K562 (cell line): ENCODE data around the gene ACE. TPM values are rescaled to one million over a fixed set of nuclear protein-coding genes. Genes with fewer than 3 reads are reported as not detected.

Source experiments
- ATAC-seq: fragments of 200-7000 bp; cut with Tn5 transposase; 3 replicates; pipeline ENCODE4 v1.9.1; 2020; ENCODE audit warnings: moderate library complexity
- BruUV-seq: library from RNA; stranded (reverse); fragments of 400-500 nt; replicated peaks from 2 replicates; lab custom pipeline; 2021; lab: Mats Ljungman, UMichigan
- CTCF ChIA-PET: fragments of 300-600 bp; formaldehyde crosslinking; extraction: SDS; loops from one replicate; lab custom pipeline; 2021; ENCODE audit warnings: low intra/inter-chr PET ratio; lab: Yijun Ruan, JAX
- POLR2A ChIA-PET: fragments of 300-600, 350-650 bp; sonication (Branson Sonifier 250); formaldehyde crosslinking; extraction: SDS; loops from one replicate; lab custom pipeline; 2021; ENCODE audit warnings: antibody characterized with exemption, inconsistent platforms; lab: Yijun Ruan, JAX
- DNase-seq, 4 experiments: peaks; one replicate each; pipeline versions ENCODE4 v3.0.0 to v3.0.0-alpha.2; 2011 to 2018; ENCODE audit warnings: low spot score in 3 of 4, mixed read lengths in 3 of 4; ENCODE audit errors: extremely low read depth in 1 of 4
- FAIRE-seq: peaks from 2 replicates; lab custom pipeline; 2011; peaks lifted over from hg19 to GRCh38; lab: Jason Lieb, UNC
- H2AFZ ChIP-seq: 2 replicates; pipeline ENCODE4 v1.6.0; 2011; ENCODE audit warnings: low read depth, low read length, control low read depth, inconsistent platforms
- H3K27ac ChIP-seq: fragments of 200-600 bp; 3 replicates; pipeline ENCODE4 v1.8.0; 2011; ENCODE audit warnings: low read depth, mild to moderate bottlenecking, control low read depth, inconsistent platforms, low read length, moderate library complexity, mixed read lengths; ENCODE audit errors: extremely low read depth
- H3K27me3 ChIP-seq, 2 experiments: fragments of 300-600 bp in 1 of 2; 2 replicates in 1 of 2; 3 replicates in 1 of 2; pipeline versions ENCODE4 v1.6.0 to v1.8.0; 2011; ENCODE audit warnings: inconsistent platforms in 2 of 2, low read length in 2 of 2, mild to moderate bottlenecking in 1 of 2, mixed read lengths in 1 of 2, moderate library complexity in 1 of 2; ENCODE audit not compliant: control insufficient read depth in 2 of 2, insufficient read depth in 2 of 2
- H3K36me3 ChIP-seq: fragments of 300-600 bp; 3 replicates; pipeline ENCODE4 v1.8.0; 2011; ENCODE audit warnings: mild to moderate bottlenecking, low read length, inconsistent platforms; ENCODE audit not compliant: control insufficient read depth, insufficient read depth
- H3K4me1 ChIP-seq, 2 experiments: fragments of 200-600 bp in 1 of 2; replicated peaks in 1 of 2; 2 replicates in 1 of 2; 3 replicates in 1 of 2; pipeline versions ENCODE4 v1.5.1 to v1.8.0; 2011; ENCODE audit warnings: inconsistent platforms in 2 of 2, low read length in 2 of 2, mild to moderate bottlenecking in 1 of 2, mixed read lengths in 1 of 2, moderate library complexity in 1 of 2; ENCODE audit not compliant: control insufficient read depth in 2 of 2, insufficient read depth in 2 of 2
- H3K4me2 ChIP-seq: 2 replicates; pipeline ENCODE4 v1.6.1; 2011; ENCODE audit warnings: low read length, control low read depth, inconsistent platforms, mixed read lengths; ENCODE audit not compliant: insufficient read depth
- H3K4me3 ChIP-seq: fragments of 200-600 bp; sonication (generic), shearing (Covaris generic); 2 replicates; pipeline ENCODE4 v1.5.1; 2016; ENCODE audit warnings: control low read depth, inconsistent platforms
- H3K79me2 ChIP-seq: fragments of 200-600 bp; 3 replicates; pipeline ENCODE4 v1.8.0; 2011; ENCODE audit warnings: low read length, inconsistent platforms; ENCODE audit not compliant: control insufficient read depth, insufficient read depth
- H3K9ac ChIP-seq, 2 experiments: 2 replicates each; pipeline versions ENCODE4 v1.6.0 to v1.6.1; 2011; ENCODE audit warnings: low read depth in 2 of 2, low read length in 2 of 2, control low read depth in 1 of 2, inconsistent platforms in 1 of 2, mild to moderate bottlenecking in 1 of 2, mixed read lengths in 1 of 2; ENCODE audit not compliant: insufficient read depth in 1 of 2
- H3K9me1 ChIP-seq: one replicate; pipeline ENCODE4 v1.6.0; 2011; ENCODE audit warnings: inconsistent platforms, mild to moderate bottlenecking, low read length, moderate library complexity; ENCODE audit not compliant: control insufficient read depth, insufficient read depth
- H3K9me3 ChIP-seq: replicated peaks from 2 replicates; pipeline ENCODE4 v1.5.1; 2011; ENCODE audit warnings: low read depth, low read length, inconsistent platforms; ENCODE audit not compliant: control insufficient read depth, insufficient read depth
- H4K20me1 ChIP-seq: replicated peaks from 2 replicates; pipeline ENCODE4 v1.6.1; 2011; ENCODE audit warnings: low read length, inconsistent platforms, mixed read lengths; ENCODE audit not compliant: control insufficient read depth, insufficient read depth
- ELF4 ChIP-seq: fragments of 450-650 bp; formaldehyde crosslinking; IDR thresholded peaks from 2 replicates; pipeline ENCODE4 v1.4.0; 2022; ENCODE audit warnings: missing genetic modification characterization
- FOXM1 ChIP-seq, 2 experiments: fragments of 450-650 bp in 1 of 2; sonication (generic) in 1 of 2; formaldehyde crosslinking in 1 of 2; IDR thresholded peaks; 2 replicates each; pipeline versions ENCODE4 v1.6.1 to v1.9.0; 2017 to 2022; ENCODE audit warnings: low read depth in 2 of 2, mild to moderate bottlenecking in 2 of 2, missing genetic modification reagents in 1 of 2, moderate library complexity in 1 of 2
- HCFC1 ChIP-seq: IDR thresholded peaks from 2 replicates; pipeline ENCODE4 v1.6.1; 2012; ENCODE audit warnings: low read depth, low read length, improper control_type of control experiment
- HMG20A ChIP-seq: fragments of 450-650 bp; formaldehyde crosslinking; conservative IDR thresholded peaks from 2 replicates; pipeline ENCODE4 v1.4.0; 2020; ENCODE audit warnings: mild to moderate bottlenecking, mixed read lengths
- KHSRP ChIP-seq: fragments of 450-650 bp; IDR thresholded peaks from 2 replicates; pipeline ENCODE4 v1.6.1; 2017
- ZKSCAN8 ChIP-seq: fragments of 200-800 bp; sonication (Bioruptor generic); IDR thresholded peaks from 2 replicates; pipeline ENCODE4 v1.6.1; 2016; ENCODE audit warnings: missing genetic modification characterization, missing compliant biosample characterization
- WGBS: fragments of 100-300 bp; shearing (Covaris generic); methylation state at CpG from one replicate; pipeline ENCODE4 v1.1.6; 2016; ENCODE audit warnings: low coverage, mixed read lengths; ENCODE audit not compliant: insufficient coverage; ENCODE audit errors: missing lambda C conversion rate; 5-methylcytosine and 5-hydroxymethylcytosine counted together
- in situ Hi-C: fragments of 300-500 bp; cut with MboI; formaldehyde crosslinking; loops from 4 replicates; pipeline ENCODE4 v1.15.0; 2018; ENCODE audit warnings: inconsistent platforms, mixed read lengths
- intact Hi-C: fragments of 100-400 bp; cut with micrococcal nuclease; formaldehyde crosslinking; loops from 2 replicates; pipeline ENCODE4 v1.14.2; 2022
- polyA plus RNA-seq, 8 experiments: library from polyadenylated mRNA; depleted of rRNA in 4 of 8; stranded (reverse) in 5 of 8; unstranded in 3 of 8; fragments of >200 nt; fragmentation: Nextera tagmentation in 2 of 8; fragmentation: Illumina TruSeq in 1 of 8; extraction: Ambion mirVana in 2 of 8; extraction: Trizol in 1 of 8; gene quantifications; 2 replicates each; pipeline versions ENCODE4 v1.2.1 to v1.2.3, GENCODE V29; 2011 to 2014; ENCODE audit warnings: inconsistent platforms in 1 of 8, missing spikeins in 1 of 8
- total RNA-seq, 7 experiments: library from RNA; depleted of rRNA in 6 of 7; stranded (reverse); fragments of >200 nt in 6 of 7; fragmentation: Illumina TruSeq in 2 of 7; extraction: Trizol in 2 of 7; gene quantifications; 2 replicates each; pipeline versions ENCODE4 v1.2.1 to v1.2.3, GENCODE V29; 2011 to 2021; ENCODE audit warnings: low replicate concordance in 1 of 7
- TF ChIP-seq, protein P1 (sequence below): fragments of 250-450 bp; sonication (Bioruptor Pico); IDR thresholded peaks from 2 replicates; pipeline ENCODE4 v1.8.0; 2022; ENCODE audit warnings: inconsistent platforms

Gene ACE
- total and polyA plus RNA-seq, 9 of the 15 experiments (the other 6 are each of a cell fraction or from before 2014, with no cell fraction given), result 0.07 to 2.5 (median 0.47) TPM; not detected in 1

DNA sequence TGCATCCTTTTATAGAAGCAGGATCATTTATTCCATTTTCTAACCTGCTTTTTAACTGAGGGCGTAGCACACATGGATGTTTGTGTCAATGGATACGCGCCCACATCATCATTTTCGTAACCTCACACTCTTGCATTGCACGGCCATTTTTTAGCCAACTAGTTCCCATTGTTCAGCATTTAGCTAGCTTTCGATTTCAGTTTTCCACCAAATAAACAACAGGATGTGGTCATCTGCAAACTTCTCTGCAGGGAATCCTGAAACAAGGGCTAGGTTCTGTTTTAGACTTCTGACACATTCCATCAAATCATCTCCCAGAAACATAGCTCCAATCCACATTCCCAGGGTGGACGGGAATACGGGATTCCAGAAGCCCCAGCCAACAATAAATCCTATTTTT, 37.2 kb upstream of the ACE start:
- Histone ChIP-seq H3K4me3 (no peak overlapping the region), H3K9ac (no peak overlapping the region), H3K9me3 (no peaks in the 10 kb centered on the region), H3K79me2 (peaks cover 9% of the 10 kb centered on the region; the same call in 1 of the 3 replicates), H3K27me3 (no peaks in the 10 kb centered on the region), H4K20me1 (peaks cover 7% of the 10 kb centered on the region; the same call in 1 of the 2 replicates), H3K4me1 (peaks cover 49 to 75% of the 10 kb centered on the region in 2 experiments), H3K27ac (no peak overlapping the region), H3K36me3 (peaks cover 13% of the 10 kb centered on the region; the same call in 1 of the 3 replicates), H3K4me2 (no peak overlapping the region), H3K9me1 (peaks cover 7% of the 10 kb centered on the region), H2AFZ (no peak overlapping the region)
- no peak for FAIRE-seq
- intact Hi-C loops (loop anchor here (10.0 kb wide), 1 partner anchor 405 kb away; the partner anchor contains the start of gene SMARCD2), in situ Hi-C loops (loop anchor here (25.0 kb wide), 1 partner anchor 398 kb away; the partner anchor contains the start of genes FTSJ3, PSMC5 and SMARCD2)
- ChIA-PET POLR2A (interaction anchor here (0.6 kb wide), 2 partner anchors 21 to 1551 kb away, joined by 3 read pairs; no protein-coding TSS in a partner anchor), CTCF (no interaction called here)
- ATAC-seq, result no peak
- BruUV-seq, result no TSS peak
- WGBS, result 69% methylated on average over 8 of the region's 8 CpGs
- DNase-seq, result no peak
- no peak for TF ChIP-seq HCFC1
- TF ChIP-seq, protein P1, sequence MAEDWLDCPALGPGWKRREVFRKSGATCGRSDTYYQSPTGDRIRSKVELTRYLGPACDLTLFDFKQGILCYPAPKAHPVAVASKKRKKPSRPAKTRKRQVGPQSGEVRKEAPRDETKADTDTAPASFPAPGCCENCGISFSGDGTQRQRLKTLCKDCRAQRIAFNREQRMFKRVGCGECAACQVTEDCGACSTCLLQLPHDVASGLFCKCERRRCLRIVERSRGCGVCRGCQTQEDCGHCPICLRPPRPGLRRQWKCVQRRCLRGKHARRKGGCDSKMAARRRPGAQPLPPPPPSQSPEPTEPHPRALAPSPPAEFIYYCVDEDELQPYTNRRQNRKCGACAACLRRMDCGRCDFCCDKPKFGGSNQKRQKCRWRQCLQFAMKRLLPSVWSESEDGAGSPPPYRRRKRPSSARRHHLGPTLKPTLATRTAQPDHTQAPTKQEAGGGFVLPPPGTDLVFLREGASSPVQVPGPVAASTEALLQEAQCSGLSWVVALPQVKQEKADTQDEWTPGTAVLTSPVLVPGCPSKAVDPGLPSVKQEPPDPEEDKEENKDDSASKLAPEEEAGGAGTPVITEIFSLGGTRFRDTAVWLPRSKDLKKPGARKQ (CRISPR knock-in tag), result 0 out of 2 replicates have a peak, but pooled peaks have one; percentile 14
- no peak for TF ChIP-seq HMG20A (CRISPR knock-in tag)
- TF ChIP-seq FOXM1 (IDR thresholded peaks at IDR 0.05; ENCODE audit: low read depth), result no peak
- no peak for TF ChIP-seq FOXM1 (CRISPR knock-in tag; IDR thresholded peaks at IDR 0.05; ENCODE audit: low read depth)
- no peak for TF ChIP-seq KHSRP
- TF ChIP-seq ZKSCAN8 (CRISPR knock-in tag), result no peak
- TF ChIP-seq ELF4 (CRISPR knock-in tag), result no peak
